OCI-LY1 (cell line): ENCODE results near the gene BHLHE41.

Source experiments
- H2AFZ ChIP-seq: fragments of 200-600 bp; sonication (generic), shearing (Covaris generic); 2 replicates; pipeline ENCODE4 v1.6.0; 2014; ENCODE audit warnings: antibody characterized with exemption, mild to moderate bottlenecking, low read length
- H3F3A ChIP-seq: fragments of 200-600 bp; sonication (generic), shearing (Covaris generic); 2 replicates; pipeline ENCODE4 v1.6.0; 2014; ENCODE audit warnings: mild to moderate bottlenecking, antibody characterized with exemption, low read length, moderate library complexity; ENCODE audit not compliant: insufficient read depth
- H3K27ac ChIP-seq: fragments of 200-600 bp; sonication (generic); 2 replicates; pipeline ENCODE4 v1.5.1; 2014; ENCODE audit warnings: low read length, mixed run types, mild to moderate bottlenecking, low read depth; ENCODE audit not compliant: poor library complexity, severe bottlenecking
- H3K27me3 ChIP-seq: fragments of 200-600 bp; sonication (generic); 2 replicates; pipeline ENCODE4 v1.6.0; 2014; ENCODE audit warnings: antibody characterized with exemption, mild to moderate bottlenecking, low read length, moderate library complexity; ENCODE audit not compliant: insufficient read depth
- H3K36me3 ChIP-seq: fragments of 200-600 bp; sonication (generic); 2 replicates; pipeline ENCODE4 v1.6.1; 2014; ENCODE audit warnings: mild to moderate bottlenecking, antibody characterized with exemption, low read length, moderate library complexity, mixed read lengths; ENCODE audit not compliant: insufficient read depth
- H3K4me1 ChIP-seq: fragments of 200-600 bp; sonication (generic); 2 replicates; pipeline ENCODE4 v1.5.1; 2014; ENCODE audit warnings: mild to moderate bottlenecking, low read length, moderate library complexity; ENCODE audit not compliant: insufficient read depth, severe bottlenecking
- H3K4me2 ChIP-seq: fragments of 200-600 bp; sonication (generic), shearing (Covaris generic); 2 replicates; pipeline ENCODE4 v1.6.1; 2014; ENCODE audit warnings: low read length
- H3K4me3 ChIP-seq: fragments of 200-600 bp; sonication (generic); 2 replicates; pipeline ENCODE4 v1.5.1; 2014; ENCODE audit warnings: low read length, low read depth, mild to moderate bottlenecking, mixed read lengths; ENCODE audit not compliant: poor library complexity, severe bottlenecking
- H3K79me2 ChIP-seq: fragments of 200-600 bp; shearing (Covaris generic); 2 replicates; pipeline ENCODE4 v1.6.1; 2016; ENCODE audit warnings: mixed run types, low read length, mixed read lengths; ENCODE audit not compliant: insufficient read depth
- H3K9ac ChIP-seq: fragments of 200-600 bp; sonication (generic), shearing (Covaris generic); 2 replicates; pipeline ENCODE4 v1.6.1; 2014; ENCODE audit warnings: mild to moderate bottlenecking, low read length, mixed read lengths
- H3K9me2 ChIP-seq: fragments of 200-600 bp; sonication (generic), shearing (Covaris generic); 2 replicates; pipeline ENCODE4 v1.6.1; 2014; ENCODE audit warnings: low read depth, mild to moderate bottlenecking, low read length, mixed read lengths
- H3K9me3 ChIP-seq: fragments of 200-600 bp; shearing (Covaris generic); 2 replicates; pipeline ENCODE4 v1.6.1; 2014; ENCODE audit warnings: low read length, mixed read lengths
- H4K20me1 ChIP-seq: fragments of 200-600 bp; sonication (generic), shearing (Covaris generic); 2 replicates; pipeline ENCODE4 v1.6.0; 2016; ENCODE audit warnings: mild to moderate bottlenecking, low read length; ENCODE audit not compliant: insufficient read depth
- CTCF ChIP-seq: fragments of 200-600 bp; sonication (generic), shearing (Covaris generic); IDR thresholded peaks from 2 replicates; pipeline ENCODE4 v1.5.1; 2017; ENCODE audit warnings: mild to moderate bottlenecking, antibody characterized with exemption, low read length, moderate library complexity, mixed read lengths
- EZH2 ChIP-seq: fragments of 200-600 bp; sonication (generic), shearing (Covaris generic); IDR thresholded peaks from 2 replicates; pipeline ENCODE4 v1.8.0; 2017; ENCODE audit warnings: borderline replicate concordance, mixed run types, mild to moderate bottlenecking, antibody characterized with exemption, low read length, moderate library complexity, mixed read lengths

Gene BHLHE41

GRCh38 chr12:26106347-26106746 is 18.5 kb downstream of the BHLHE41 start:
- Histone ChIP-seq H3K9ac (no peak overlapping the region), H3K4me2 (no peak overlapping the region), H3K9me2 (no peaks in the 10 kb centered on the region), H3K79me2 (no peaks in the 10 kb centered on the region), H2AFZ (no peak overlapping the region), H3K9me3 (no peaks in the 10 kb centered on the region), H3K4me1 (no peaks in the 10 kb centered on the region), H3K27ac (no peak overlapping the region), H3K4me3 (no peak overlapping the region), H3K36me3 (no peaks in the 10 kb centered on the region), H3F3A (no peaks in the 10 kb centered on the region), H3K27me3 (no peaks in the 10 kb centered on the region), H4K20me1 (no peaks in the 10 kb centered on the region)
- no peak for TF ChIP-seq CTCF
- TF ChIP-seq EZH2, result no peak

- no peak overlapping the region for H3K9ac ChIP-seq
- H3K79me2 ChIP-seq, result no peaks in the 10 kb centered on the region
- H3K4me2 ChIP-seq, result no peak overlapping the region
- H3K36me3 ChIP-seq, result no peaks in the 10 kb centered on the region
- H3K4me1 ChIP-seq, result no peaks in the 10 kb centered on the region
- no peaks in the 10 kb centered on the region for H3K9me2 ChIP-seq
- H3K9me3 ChIP-seq, result no peaks in the 10 kb centered on the region
- H3K27ac ChIP-seq, result no peak overlapping the region
- H3F3A ChIP-seq, result no peaks in the 10 kb centered on the region
- TF ChIP-seq CTCF (no peak), EZH2 (no peak)
- H2AFZ ChIP-seq, result no peak overlapping the region
- no peaks in the 10 kb centered on the region for H4K20me1 ChIP-seq
- H3K4me3 ChIP-seq, result no peak overlapping the region
- no peaks in the 10 kb centered on the region for H3K27me3 ChIP-seq
Observed at GRCh38 chr12:26102953-26103352, 21.9 kb downstream of the BHLHE41 start.

- TF ChIP-seq EZH2 (no peak), CTCF (no peak)
- Histone ChIP-seq H3K79me2 (no peaks in the 10 kb centered on the region), H3K36me3 (no peaks in the 10 kb centered on the region), H3K4me1 (no peaks in the 10 kb centered on the region), H3K27me3 (no peaks in the 10 kb centered on the region), H2AFZ (no peak overlapping the region), H3K9me2 (no peaks in the 10 kb centered on the region), H3K27ac (no peak overlapping the region), H3F3A (no peaks in the 10 kb centered on the region), H4K20me1 (no peaks in the 10 kb centered on the region), H3K9ac (no peak overlapping the region), H3K9me3 (no peaks in the 10 kb centered on the region), H3K4me3 (no peak overlapping the region), H3K4me2 (no peak overlapping the region)
Observed at GRCh38 chr12:26101763-26102162, 23.1 kb downstream of the BHLHE41 start.
